ENCODE measurements around the gene NTNG2.

DNA sequence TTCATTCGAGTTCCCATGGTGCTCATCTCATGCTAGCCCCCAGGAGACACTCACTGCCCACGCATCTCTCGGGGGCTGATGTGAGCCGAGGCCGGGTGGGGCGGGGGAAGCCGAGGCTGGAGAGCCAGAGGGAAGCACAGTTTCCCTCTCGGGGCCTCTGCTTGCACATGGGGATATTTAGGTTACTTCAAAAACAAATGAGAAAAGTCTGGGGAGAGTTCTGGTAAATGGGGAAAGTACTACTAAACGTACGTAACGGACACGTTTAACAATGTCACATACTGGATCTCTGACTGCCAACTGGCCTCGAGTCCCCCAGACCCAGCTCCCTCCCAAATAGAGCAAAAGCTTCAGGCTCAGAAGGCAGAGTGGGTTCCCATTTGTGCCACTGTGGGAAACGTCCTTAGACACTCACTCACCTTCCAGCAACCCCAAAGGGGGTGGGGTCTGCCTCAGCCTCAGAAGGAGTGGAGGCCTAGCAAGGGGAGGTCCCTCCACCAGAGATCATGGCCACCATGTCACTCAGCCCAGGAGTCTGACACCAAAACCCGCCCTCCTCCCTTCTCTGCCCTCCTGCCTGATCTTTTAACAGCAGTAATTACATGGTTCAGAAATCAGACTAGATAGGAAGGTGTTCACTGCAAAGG lies 33.8 kb upstream of the NTNG2 start:
- TF ChIP-seq ZNF311 (tag by site-specific recombination; IDR thresholded peaks at IDR 0.05; ENCODE audit: borderline replicate concordance), result no peak
- no peak for TF ChIP-seq ZBTB8A (tag by site-specific recombination; IDR thresholded peaks at IDR 0.05)
- TF ChIP-seq, protein P1, sequence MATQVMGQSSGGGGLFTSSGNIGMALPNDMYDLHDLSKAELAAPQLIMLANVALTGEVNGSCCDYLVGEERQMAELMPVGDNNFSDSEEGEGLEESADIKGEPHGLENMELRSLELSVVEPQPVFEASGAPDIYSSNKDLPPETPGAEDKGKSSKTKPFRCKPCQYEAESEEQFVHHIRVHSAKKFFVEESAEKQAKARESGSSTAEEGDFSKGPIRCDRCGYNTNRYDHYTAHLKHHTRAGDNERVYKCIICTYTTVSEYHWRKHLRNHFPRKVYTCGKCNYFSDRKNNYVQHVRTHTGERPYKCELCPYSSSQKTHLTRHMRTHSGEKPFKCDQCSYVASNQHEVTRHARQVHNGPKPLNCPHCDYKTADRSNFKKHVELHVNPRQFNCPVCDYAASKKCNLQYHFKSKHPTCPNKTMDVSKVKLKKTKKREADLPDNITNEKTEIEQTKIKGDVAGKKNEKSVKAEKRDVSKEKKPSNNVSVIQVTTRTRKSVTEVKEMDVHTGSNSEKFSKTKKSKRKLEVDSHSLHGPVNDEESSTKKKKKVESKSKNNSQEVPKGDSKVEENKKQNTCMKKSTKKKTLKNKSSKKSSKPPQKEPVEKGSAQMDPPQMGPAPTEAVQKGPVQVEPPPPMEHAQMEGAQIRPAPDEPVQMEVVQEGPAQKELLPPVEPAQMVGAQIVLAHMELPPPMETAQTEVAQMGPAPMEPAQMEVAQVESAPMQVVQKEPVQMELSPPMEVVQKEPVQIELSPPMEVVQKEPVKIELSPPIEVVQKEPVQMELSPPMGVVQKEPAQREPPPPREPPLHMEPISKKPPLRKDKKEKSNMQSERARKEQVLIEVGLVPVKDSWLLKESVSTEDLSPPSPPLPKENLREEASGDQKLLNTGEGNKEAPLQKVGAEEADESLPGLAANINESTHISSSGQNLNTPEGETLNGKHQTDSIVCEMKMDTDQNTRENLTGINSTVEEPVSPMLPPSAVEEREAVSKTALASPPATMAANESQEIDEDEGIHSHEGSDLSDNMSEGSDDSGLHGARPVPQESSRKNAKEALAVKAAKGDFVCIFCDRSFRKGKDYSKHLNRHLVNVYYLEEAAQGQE (tag by site-specific recombination; IDR thresholded peaks at IDR 0.05), result no peak
- TF ChIP-seq, protein P2, sequence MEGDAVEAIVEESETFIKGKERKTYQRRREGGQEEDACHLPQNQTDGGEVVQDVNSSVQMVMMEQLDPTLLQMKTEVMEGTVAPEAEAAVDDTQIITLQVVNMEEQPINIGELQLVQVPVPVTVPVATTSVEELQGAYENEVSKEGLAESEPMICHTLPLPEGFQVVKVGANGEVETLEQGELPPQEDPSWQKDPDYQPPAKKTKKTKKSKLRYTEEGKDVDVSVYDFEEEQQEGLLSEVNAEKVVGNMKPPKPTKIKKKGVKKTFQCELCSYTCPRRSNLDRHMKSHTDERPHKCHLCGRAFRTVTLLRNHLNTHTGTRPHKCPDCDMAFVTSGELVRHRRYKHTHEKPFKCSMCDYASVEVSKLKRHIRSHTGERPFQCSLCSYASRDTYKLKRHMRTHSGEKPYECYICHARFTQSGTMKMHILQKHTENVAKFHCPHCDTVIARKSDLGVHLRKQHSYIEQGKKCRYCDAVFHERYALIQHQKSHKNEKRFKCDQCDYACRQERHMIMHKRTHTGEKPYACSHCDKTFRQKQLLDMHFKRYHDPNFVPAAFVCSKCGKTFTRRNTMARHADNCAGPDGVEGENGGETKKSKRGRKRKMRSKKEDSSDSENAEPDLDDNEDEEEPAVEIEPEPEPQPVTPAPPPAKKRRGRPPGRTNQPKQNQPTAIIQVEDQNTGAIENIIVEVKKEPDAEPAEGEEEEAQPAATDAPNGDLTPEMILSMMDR (tag by site-specific recombination; IDR thresholded peaks at IDR 0.05), result no peak
- no peak for TF ChIP-seq FEZF1 (tag by site-specific recombination; IDR thresholded peaks at IDR 0.05)
- no peak for TF ChIP-seq ZNF558 (tag by site-specific recombination; IDR thresholded peaks at IDR 0.05)
- TF ChIP-seq, protein P3, sequence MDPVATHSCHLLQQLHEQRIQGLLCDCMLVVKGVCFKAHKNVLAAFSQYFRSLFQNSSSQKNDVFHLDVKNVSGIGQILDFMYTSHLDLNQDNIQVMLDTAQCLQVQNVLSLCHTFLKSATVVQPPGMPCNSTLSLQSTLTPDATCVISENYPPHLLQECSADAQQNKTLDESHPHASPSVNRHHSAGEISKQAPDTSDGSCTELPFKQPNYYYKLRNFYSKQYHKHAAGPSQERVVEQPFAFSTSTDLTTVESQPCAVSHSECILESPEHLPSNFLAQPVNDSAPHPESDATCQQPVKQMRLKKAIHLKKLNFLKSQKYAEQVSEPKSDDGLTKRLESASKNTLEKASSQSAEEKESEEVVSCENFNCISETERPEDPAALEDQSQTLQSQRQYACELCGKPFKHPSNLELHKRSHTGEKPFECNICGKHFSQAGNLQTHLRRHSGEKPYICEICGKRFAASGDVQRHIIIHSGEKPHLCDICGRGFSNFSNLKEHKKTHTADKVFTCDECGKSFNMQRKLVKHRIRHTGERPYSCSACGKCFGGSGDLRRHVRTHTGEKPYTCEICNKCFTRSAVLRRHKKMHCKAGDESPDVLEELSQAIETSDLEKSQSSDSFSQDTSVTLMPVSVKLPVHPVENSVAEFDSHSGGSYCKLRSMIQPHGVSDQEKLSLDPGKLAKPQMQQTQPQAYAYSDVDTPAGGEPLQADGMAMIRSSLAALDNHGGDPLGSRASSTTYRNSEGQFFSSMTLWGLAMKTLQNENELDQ (tag by site-specific recombination; IDR thresholded peaks at IDR 0.05; ENCODE audit: low read depth), result no peak
- TF ChIP-seq, protein P4, sequence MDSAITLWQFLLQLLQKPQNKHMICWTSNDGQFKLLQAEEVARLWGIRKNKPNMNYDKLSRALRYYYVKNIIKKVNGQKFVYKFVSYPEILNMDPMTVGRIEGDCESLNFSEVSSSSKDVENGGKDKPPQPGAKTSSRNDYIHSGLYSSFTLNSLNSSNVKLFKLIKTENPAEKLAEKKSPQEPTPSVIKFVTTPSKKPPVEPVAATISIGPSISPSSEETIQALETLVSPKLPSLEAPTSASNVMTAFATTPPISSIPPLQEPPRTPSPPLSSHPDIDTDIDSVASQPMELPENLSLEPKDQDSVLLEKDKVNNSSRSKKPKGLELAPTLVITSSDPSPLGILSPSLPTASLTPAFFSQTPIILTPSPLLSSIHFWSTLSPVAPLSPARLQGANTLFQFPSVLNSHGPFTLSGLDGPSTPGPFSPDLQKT (IDR thresholded peaks at IDR 0.05; ENCODE audit: borderline replicate concordance, low read depth, low read length), result no peak
- no peak for TF ChIP-seq ZNF624 (tag by site-specific recombination; IDR thresholded peaks at IDR 0.05)
- no peak for TF ChIP-seq ZNF747 (tag by site-specific recombination; IDR thresholded peaks at IDR 0.05)
- TF ChIP-seq HOXA7 (CRISPR knock-in tag; IDR thresholded peaks at IDR 0.05; ENCODE audit: borderline replicate concordance), result no peak
- TF ChIP-seq, protein P5, sequence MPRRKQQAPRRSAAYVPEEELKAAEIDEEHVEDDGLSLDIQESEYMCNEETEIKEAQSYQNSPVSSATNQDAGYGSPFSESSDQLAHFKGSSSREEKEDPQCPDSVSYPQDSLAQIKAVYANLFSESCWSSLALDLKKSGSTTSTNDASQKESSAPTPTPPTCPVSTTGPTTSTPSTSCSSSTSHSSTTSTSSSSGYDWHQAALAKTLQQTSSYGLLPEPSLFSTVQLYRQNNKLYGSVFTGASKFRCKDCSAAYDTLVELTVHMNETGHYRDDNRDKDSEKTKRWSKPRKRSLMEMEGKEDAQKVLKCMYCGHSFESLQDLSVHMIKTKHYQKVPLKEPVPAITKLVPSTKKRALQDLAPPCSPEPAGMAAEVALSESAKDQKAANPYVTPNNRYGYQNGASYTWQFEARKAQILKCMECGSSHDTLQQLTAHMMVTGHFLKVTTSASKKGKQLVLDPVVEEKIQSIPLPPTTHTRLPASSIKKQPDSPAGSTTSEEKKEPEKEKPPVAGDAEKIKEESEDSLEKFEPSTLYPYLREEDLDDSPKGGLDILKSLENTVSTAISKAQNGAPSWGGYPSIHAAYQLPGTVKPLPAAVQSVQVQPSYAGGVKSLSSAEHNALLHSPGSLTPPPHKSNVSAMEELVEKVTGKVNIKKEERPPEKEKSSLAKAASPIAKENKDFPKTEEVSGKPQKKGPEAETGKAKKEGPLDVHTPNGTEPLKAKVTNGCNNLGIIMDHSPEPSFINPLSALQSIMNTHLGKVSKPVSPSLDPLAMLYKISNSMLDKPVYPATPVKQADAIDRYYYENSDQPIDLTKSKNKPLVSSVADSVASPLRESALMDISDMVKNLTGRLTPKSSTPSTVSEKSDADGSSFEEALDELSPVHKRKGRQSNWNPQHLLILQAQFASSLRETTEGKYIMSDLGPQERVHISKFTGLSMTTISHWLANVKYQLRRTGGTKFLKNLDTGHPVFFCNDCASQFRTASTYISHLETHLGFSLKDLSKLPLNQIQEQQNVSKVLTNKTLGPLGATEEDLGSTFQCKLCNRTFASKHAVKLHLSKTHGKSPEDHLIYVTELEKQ (tag by site-specific recombination; IDR thresholded peaks at IDR 0.05; ENCODE audit: borderline replicate concordance), result no peak
- no peak for TF ChIP-seq REPIN1 (tag by site-specific recombination; IDR thresholded peaks at IDR 0.05; ENCODE audit: low read depth)
- TF ChIP-seq ZNF670 (tag by site-specific recombination; IDR thresholded peaks at IDR 0.05; ENCODE audit: low read depth), result no peak
